HG03159 (cell line): ENCODE measurements around the gene LRRC57.
A peak's percentile ranks its signal among the peaks of the same experiment; 100 is the strongest.

Experiments used
- ATAC-seq: cut with Tn5 transposase; IDR thresholded peaks from one replicate; pipeline ENCODE4 v1.9.1; 2021; ENCODE audit warnings: mild to moderate bottlenecking, moderate library complexity; ENCODE audit not compliant: unreplicated experiment

The LRRC57 gene

GRCh38 chr15:42493679-42494078 is 54.9 kb downstream of the LRRC57 start:
- no peak for ATAC-seq

GRCh38 chr15:42491539-42492225 is 56.9 kb downstream of the LRRC57 start:
- ATAC-seq = no peak

- peak; percentile 61 for ATAC-seq
Measured at GRCh38 chr15:42490671-42491538, 57.7 kb downstream of the LRRC57 start, which contains the start of gene ZNF106. Gene ZNF106 (minus strand): TSS chr15:42491141. CDS start chr15:42472289, 18,852 bp downstream.

- no peak for ATAC-seq
Measured at GRCh38 chr15:42490291-42490670, 58.3 kb downstream of the LRRC57 start.
